Measurements from ENCODE around the gene DENND1C.

Gene DENND1C

GRCh38 chr19:6476896-6477431, 4.6 kb downstream of the DENND1C start:
- DNase-seq, result no peak

- peak in 1 of 2 donors; percentile 52 for DNase-seq
Observed at GRCh38 chr19:6476155-6476895, 5.3 kb downstream of the DENND1C start.

GRCh38 chr19:6475321-6476108, 6.1 kb downstream of the DENND1C start:
- no peak for DNase-seq

- DNase-seq, result no peak
Observed at GRCh38 chr19:6473647-6474046, 7.9 kb downstream of the DENND1C start.

GRCh38 chr19:6472713-6473112, 8.9 kb downstream of the DENND1C start:
- DNase-seq, result no peak

GRCh38 chr19:6471076-6471475, 10.5 kb downstream of the DENND1C start:
- DNase-seq, result no peak

GRCh38 chr19:6470173-6470572, 11.4 kb downstream of the DENND1C start:
- DNase-seq, result no peak

- DNase-seq, result no peak
Observed at GRCh38 chr19:6467384-6467783, 14.2 kb downstream of the DENND1C start.

GRCh38 chr19:6466526-6467248, 14.9 kb downstream of the DENND1C start:
- DNase-seq, result no peak

- no peak for DNase-seq
Observed at GRCh38 chr19:6465663-6466062, 15.9 kb downstream of the DENND1C start.

- DNase-seq, result no peak
Observed at GRCh38 chr19:6465006-6465405, 16.6 kb downstream of the DENND1C start.

GRCh38 chr19:6464070-6464873, 17.3 kb downstream of the DENND1C start, which contains the start of gene CRB3:
Gene CRB3, plus strand, starts transcription at chr19:6464271. Its CDS starts 431 bp downstream, at chr19:6464702.
- no peak for DNase-seq

- DNase-seq, result peak; percentile 97 to 99
Observed at GRCh38 chr19:6460099-6460884, 21.3 kb downstream of the DENND1C start.

GRCh38 chr19:6459262-6460098, 22.1 kb downstream of the DENND1C start, which contains the start of gene SLC25A23:
Gene SLC25A23, minus strand, starts transcription at chr19:6459792. Its CDS starts 164 bp downstream, at chr19:6459628.
- peak; percentile 55 to 67 for DNase-seq

GRCh38 chr19:6458695-6459261, 22.8 kb downstream of the DENND1C start:
- DNase-seq, result no peak

GRCh38 chr19:6457958-6458694, 23.5 kb downstream of the DENND1C start:
- no peak for DNase-seq

- no peak for DNase-seq
Observed at GRCh38 chr19:6455924-6456323, 25.7 kb downstream of the DENND1C start.

GRCh38 chr19:6453951-6454565, 27.5 kb downstream of the DENND1C start:
- DNase-seq, result no peak

GRCh38 chr19:6452899-6453298, 28.7 kb downstream of the DENND1C start:
- no peak for DNase-seq
